HepG2 (cell line): ENCODE results near the gene ARFGEF3. TPM values are rescaled to one million over a fixed set of nuclear protein-coding genes. Genes with fewer than 3 reads are reported as not detected.

Experiments
- GABPB1 ChIP-seq: IDR thresholded peaks from 2 replicates; pipeline ENCODE4 v1.6.1; 2016; ENCODE audit warnings: mild to moderate bottlenecking, missing genetic modification reagents, moderate library complexity, missing compliant biosample characterization
- HDAC2 ChIP-seq: sonication (generic); formaldehyde crosslinking; IDR thresholded peaks from 2 replicates; pipeline ENCODE4 v1.4.0; 2020; ENCODE audit warnings: missing genetic modification reagents
- HHEX ChIP-seq: IDR thresholded peaks from 2 replicates; pipeline ENCODE4 v1.6.1; 2016; ENCODE audit warnings: control low read depth
- HNRNPH1 ChIP-seq: fragments of 200-400 bp; formaldehyde crosslinking; optimal IDR thresholded peaks from 2 replicates; pipeline ENCODE3; 2017; ENCODE audit warnings: mild to moderate bottlenecking, low read depth, low read length
- JUN ChIP-seq: sonication (generic); formaldehyde crosslinking; IDR thresholded peaks from 2 replicates; pipeline ENCODE4 v1.4.0; 2020; ENCODE audit warnings: mild to moderate bottlenecking, missing genetic modification reagents
- NBN ChIP-seq: fragments of 450-650 bp; conservative IDR thresholded peaks from 2 replicates; pipeline ENCODE4 v1.6.1; 2017
- PHF21A ChIP-seq: sonication (generic); formaldehyde crosslinking; IDR thresholded peaks from 2 replicates; pipeline ENCODE4 v1.5.0; 2020; ENCODE audit warnings: mild to moderate bottlenecking, missing genetic modification reagents
- PHF5A ChIP-seq: IDR thresholded peaks from one replicate; pipeline ENCODE4 v1.6.1; 2018; ENCODE audit warnings: low read depth, missing genetic modification reagents; ENCODE audit not compliant: unreplicated experiment
- RARA ChIP-seq: IDR thresholded peaks from 2 replicates; pipeline ENCODE4 v1.6.1; 2016; ENCODE audit warnings: missing genetic modification reagents, missing compliant biosample characterization
- SALL1 ChIP-seq: sonication (generic); formaldehyde crosslinking; IDR thresholded peaks from 2 replicates; pipeline ENCODE4 v1.8.0; 2022; ENCODE audit warnings: mild to moderate bottlenecking, missing genetic modification reagents
- TARDBP ChIP-seq: sonication (generic); formaldehyde crosslinking; IDR thresholded peaks from 2 replicates; pipeline ENCODE4 v1.8.0; 2022; ENCODE audit warnings: mild to moderate bottlenecking, missing genetic modification reagents
- TBX2 ChIP-seq: sonication (generic); formaldehyde crosslinking; IDR thresholded peaks from 2 replicates; pipeline ENCODE4 v1.5.0; 2020; ENCODE audit warnings: missing genetic modification reagents, mild to moderate bottlenecking, borderline replicate concordance
- THAP11 ChIP-seq: IDR thresholded peaks from 2 replicates; pipeline ENCODE4 v1.6.1; 2016; ENCODE audit warnings: missing biosample characterization, missing genetic modification reagents
- YEATS4 ChIP-seq: sonication (generic); formaldehyde crosslinking; IDR thresholded peaks from 2 replicates; pipeline ENCODE4 v1.4.0; 2020; ENCODE audit warnings: missing genetic modification reagents, borderline replicate concordance
- polyA plus RNA-seq, 8 experiments: library from polyadenylated mRNA; depleted of rRNA in 3 of 8; stranded (reverse) in 7 of 8; unstranded in 1 of 8; fragments of >200 nt; fragmentation: Illumina TruSeq in 4 of 8; extraction: Trizol in 4 of 8; gene quantifications; 2 replicates each; pipeline versions ENCODE4 v1.2.1 to v1.2.3, GENCODE V29; 2011 to 2016; ENCODE audit warnings: low read depth in 4 of 8, missing spikeins in 1 of 8, mixed read lengths in 1 of 8; ENCODE audit not compliant: insufficient read depth in 1 of 8
- total RNA-seq, 5 experiments: library from RNA; depleted of rRNA; stranded (reverse); fragments of >200 nt; fragmentation: Illumina TruSeq; extraction: Trizol; gene quantifications; 2 replicates each; pipeline ENCODE4 v1.2.3, GENCODE V29; 2016; ENCODE audit warnings: low read depth in 1 of 5
- TF ChIP-seq, protein P1 (sequence below): sonication (generic); formaldehyde crosslinking; IDR thresholded peaks from 2 replicates; pipeline ENCODE4 v1.5.1; 2020; ENCODE audit warnings: missing genetic modification reagents, mild to moderate bottlenecking, borderline replicate concordance
- TF ChIP-seq, protein P2 (sequence below): sonication (generic); formaldehyde crosslinking; IDR thresholded peaks from 2 replicates; pipeline ENCODE4 v1.4.0; 2020; ENCODE audit warnings: missing genetic modification reagents
- TF ChIP-seq, protein P3 (sequence below): sonication (generic); formaldehyde crosslinking; IDR thresholded peaks from 2 replicates; pipeline ENCODE4 v1.8.0; 2022; ENCODE audit warnings: mild to moderate bottlenecking, missing genetic modification reagents
- TF ChIP-seq, protein P4 (sequence below), 2 experiments: IDR thresholded peaks; 2 replicates each; pipeline ENCODE4 v1.6.1; 2011 to 2012; ENCODE audit warnings: low read length in 2 of 2, borderline replicate concordance in 1 of 2, low read depth in 1 of 2, mild to moderate bottlenecking in 1 of 2, moderate library complexity in 1 of 2

ARFGEF3 gene
- total and polyA plus RNA-seq, 2 of the 13 experiments (the other 11 are each of a cell fraction or from before 2014, with no cell fraction given) = 0.60 to 2.6 TPM

DNA sequence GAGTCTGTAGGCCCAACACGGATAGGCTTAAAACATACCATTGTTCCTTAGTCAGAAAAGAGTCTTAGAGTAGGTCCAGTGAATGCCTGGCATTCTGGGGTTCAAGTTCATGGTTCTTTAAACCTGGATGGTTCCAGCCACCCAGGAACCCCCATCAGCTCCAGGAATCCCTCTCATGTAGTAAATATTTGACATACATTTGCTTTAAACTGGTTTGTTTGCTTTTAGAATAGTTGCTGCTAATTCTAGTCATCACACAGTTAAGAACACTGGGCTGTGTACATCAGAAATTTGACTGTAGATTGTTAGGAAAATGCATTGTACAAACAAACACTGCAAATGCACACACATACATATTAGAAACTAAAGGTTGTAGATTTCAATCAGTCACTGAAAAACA is 87.1 kb downstream of the ARFGEF3 start (continued):
- TF ChIP-seq, protein P1, sequence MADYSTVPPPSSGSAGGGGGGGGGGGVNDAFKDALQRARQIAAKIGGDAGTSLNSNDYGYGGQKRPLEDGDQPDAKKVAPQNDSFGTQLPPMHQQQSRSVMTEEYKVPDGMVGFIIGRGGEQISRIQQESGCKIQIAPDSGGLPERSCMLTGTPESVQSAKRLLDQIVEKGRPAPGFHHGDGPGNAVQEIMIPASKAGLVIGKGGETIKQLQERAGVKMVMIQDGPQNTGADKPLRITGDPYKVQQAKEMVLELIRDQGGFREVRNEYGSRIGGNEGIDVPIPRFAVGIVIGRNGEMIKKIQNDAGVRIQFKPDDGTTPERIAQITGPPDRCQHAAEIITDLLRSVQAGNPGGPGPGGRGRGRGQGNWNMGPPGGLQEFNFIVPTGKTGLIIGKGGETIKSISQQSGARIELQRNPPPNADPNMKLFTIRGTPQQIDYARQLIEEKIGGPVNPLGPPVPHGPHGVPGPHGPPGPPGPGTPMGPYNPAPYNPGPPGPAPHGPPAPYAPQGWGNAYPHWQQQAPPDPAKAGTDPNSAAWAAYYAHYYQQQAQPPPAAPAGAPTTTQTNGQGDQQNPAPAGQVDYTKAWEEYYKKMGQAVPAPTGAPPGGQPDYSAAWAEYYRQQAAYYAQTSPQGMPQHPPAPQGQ = no peak
- TF ChIP-seq RARA = peak; percentile 99
- peak; percentile 69; the same call in 1 of the 2 replicates for TF ChIP-seq TBX2
- peak; percentile 52; the same call in 1 of the 2 replicates for TF ChIP-seq SALL1
- TF ChIP-seq, protein P2, sequence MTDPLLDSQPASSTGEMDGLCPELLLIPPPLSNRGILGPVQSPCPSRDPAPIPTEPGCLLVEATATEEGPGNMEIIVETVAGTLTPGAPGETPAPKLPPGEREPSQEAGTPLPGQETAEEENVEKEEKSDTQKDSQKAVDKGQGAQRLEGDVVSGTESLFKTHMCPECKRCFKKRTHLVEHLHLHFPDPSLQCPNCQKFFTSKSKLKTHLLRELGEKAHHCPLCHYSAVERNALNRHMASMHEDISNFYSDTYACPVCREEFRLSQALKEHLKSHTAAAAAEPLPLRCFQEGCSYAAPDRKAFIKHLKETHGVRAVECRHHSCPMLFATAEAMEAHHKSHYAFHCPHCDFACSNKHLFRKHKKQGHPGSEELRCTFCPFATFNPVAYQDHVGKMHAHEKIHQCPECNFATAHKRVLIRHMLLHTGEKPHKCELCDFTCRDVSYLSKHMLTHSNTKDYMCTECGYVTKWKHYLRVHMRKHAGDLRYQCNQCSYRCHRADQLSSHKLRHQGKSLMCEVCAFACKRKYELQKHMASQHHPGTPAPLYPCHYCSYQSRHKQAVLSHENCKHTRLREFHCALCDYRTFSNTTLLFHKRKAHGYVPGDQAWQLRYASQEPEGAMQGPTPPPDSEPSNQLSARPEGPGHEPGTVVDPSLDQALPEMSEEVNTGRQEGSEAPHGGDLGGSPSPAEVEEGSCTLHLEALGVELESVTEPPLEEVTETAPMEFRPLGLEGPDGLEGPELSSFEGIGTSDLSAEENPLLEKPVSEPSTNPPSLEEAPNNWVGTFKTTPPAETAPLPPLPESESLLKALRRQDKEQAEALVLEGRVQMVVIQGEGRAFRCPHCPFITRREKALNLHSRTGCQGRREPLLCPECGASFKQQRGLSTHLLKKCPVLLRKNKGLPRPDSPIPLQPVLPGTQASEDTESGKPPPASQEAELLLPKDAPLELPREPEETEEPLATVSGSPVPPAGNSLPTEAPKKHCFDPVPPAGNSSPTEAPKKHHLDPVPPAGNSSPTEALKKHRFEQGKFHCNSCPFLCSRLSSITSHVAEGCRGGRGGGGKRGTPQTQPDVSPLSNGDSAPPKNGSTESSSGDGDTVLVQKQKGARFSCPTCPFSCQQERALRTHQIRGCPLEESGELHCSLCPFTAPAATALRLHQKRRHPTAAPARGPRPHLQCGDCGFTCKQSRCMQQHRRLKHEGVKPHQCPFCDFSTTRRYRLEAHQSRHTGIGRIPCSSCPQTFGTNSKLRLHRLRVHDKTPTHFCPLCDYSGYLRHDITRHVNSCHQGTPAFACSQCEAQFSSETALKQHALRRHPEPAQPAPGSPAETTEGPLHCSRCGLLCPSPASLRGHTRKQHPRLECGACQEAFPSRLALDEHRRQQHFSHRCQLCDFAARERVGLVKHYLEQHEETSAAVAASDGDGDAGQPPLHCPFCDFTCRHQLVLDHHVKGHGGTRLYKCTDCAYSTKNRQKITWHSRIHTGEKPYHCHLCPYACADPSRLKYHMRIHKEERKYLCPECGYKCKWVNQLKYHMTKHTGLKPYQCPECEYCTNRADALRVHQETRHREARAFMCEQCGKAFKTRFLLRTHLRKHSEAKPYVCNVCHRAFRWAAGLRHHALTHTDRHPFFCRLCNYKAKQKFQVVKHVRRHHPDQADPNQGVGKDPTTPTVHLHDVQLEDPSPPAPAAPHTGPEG (CRISPR knock-in tag) = 0 out of 2 replicates have a peak, but pooled peaks have one; percentile 41
- TF ChIP-seq, protein P3, sequence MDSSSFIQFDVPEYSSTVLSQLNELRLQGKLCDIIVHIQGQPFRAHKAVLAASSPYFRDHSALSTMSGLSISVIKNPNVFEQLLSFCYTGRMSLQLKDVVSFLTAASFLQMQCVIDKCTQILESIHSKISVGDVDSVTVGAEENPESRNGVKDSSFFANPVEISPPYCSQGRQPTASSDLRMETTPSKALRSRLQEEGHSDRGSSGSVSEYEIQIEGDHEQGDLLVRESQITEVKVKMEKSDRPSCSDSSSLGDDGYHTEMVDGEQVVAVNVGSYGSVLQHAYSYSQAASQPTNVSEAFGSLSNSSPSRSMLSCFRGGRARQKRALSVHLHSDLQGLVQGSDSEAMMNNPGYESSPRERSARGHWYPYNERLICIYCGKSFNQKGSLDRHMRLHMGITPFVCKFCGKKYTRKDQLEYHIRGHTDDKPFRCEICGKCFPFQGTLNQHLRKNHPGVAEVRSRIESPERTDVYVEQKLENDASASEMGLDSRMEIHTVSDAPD = no peak
- no peak for TF ChIP-seq JUN
- no peak for TF ChIP-seq NBN
- no peak for TF ChIP-seq HNRNPH1
- TF ChIP-seq TARDBP = peak; percentile 57
- TF ChIP-seq THAP11 (CRISPR knock-in tag) = peak; percentile 55
- TF ChIP-seq PHF21A = no peak; the same call in 1 of the 2 replicates
- TF ChIP-seq, protein P4, sequence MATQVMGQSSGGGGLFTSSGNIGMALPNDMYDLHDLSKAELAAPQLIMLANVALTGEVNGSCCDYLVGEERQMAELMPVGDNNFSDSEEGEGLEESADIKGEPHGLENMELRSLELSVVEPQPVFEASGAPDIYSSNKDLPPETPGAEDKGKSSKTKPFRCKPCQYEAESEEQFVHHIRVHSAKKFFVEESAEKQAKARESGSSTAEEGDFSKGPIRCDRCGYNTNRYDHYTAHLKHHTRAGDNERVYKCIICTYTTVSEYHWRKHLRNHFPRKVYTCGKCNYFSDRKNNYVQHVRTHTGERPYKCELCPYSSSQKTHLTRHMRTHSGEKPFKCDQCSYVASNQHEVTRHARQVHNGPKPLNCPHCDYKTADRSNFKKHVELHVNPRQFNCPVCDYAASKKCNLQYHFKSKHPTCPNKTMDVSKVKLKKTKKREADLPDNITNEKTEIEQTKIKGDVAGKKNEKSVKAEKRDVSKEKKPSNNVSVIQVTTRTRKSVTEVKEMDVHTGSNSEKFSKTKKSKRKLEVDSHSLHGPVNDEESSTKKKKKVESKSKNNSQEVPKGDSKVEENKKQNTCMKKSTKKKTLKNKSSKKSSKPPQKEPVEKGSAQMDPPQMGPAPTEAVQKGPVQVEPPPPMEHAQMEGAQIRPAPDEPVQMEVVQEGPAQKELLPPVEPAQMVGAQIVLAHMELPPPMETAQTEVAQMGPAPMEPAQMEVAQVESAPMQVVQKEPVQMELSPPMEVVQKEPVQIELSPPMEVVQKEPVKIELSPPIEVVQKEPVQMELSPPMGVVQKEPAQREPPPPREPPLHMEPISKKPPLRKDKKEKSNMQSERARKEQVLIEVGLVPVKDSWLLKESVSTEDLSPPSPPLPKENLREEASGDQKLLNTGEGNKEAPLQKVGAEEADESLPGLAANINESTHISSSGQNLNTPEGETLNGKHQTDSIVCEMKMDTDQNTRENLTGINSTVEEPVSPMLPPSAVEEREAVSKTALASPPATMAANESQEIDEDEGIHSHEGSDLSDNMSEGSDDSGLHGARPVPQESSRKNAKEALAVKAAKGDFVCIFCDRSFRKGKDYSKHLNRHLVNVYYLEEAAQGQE (IDR thresholded peaks at IDR 0.05; ENCODE audit: borderline replicate concordance in 1 of 2, low read depth in 1 of 2, low read length in 2 of 2) = peak in 1 of 2 experiments; percentile 82; a peak in 2 of 4 replicates
- peak; percentile 86 for TF ChIP-seq HHEX (CRISPR knock-in tag)
- TF ChIP-seq PHF5A (CRISPR knock-in tag) = no peak
- TF ChIP-seq HDAC2 (CRISPR knock-in tag) = peak; percentile 84
- TF ChIP-seq GABPB1 = no peak
- no peak for TF ChIP-seq YEATS4 (CRISPR knock-in tag)
